Neural cell (in vitro differentiated cells): Measurements from ENCODE around the gene GALNT13. TPM values are rescaled to one million over a fixed set of nuclear protein-coding genes. Genes with fewer than 3 reads are reported as not detected.

ENCODE experiments used
- H2AFZ ChIP-seq: fragments of 200-600, 300-800 bp; sonication (generic), shearing (Covaris generic); 2 replicates; pipeline ENCODE4 v1.6.0; 2014; ENCODE audit warnings: low read depth, mild to moderate bottlenecking, antibody characterized with exemption, low read length, moderate library complexity
- H3F3A ChIP-seq: fragments of 200-600 bp; shearing (Covaris generic); 2 replicates; pipeline ENCODE4 v1.6.1; 2016; ENCODE audit warnings: mild to moderate bottlenecking, moderate library complexity, mixed read lengths, antibody characterized with exemption, low read length; ENCODE audit not compliant: insufficient read depth, poor library complexity, severe bottlenecking
- H3K27ac ChIP-seq: fragments of 200-600, 300-800 bp; sonication (generic), shearing (Covaris generic); 2 replicates; pipeline ENCODE4 v1.5.1; 2014; ENCODE audit warnings: mild to moderate bottlenecking, low read length, moderate library complexity
- H3K27me3 ChIP-seq: fragments of 300-800, 200-600 bp; sonication (generic), shearing (Covaris generic); 2 replicates; pipeline ENCODE4 v1.6.0; 2014; ENCODE audit warnings: mild to moderate bottlenecking, low read depth, low read length, moderate library complexity; ENCODE audit not compliant: insufficient read depth
- H3K36me3 ChIP-seq: fragments of 300-800, 200-600 bp; sonication (generic), shearing (Covaris generic); 2 replicates; pipeline ENCODE4 v1.5.1; 2014; ENCODE audit warnings: mild to moderate bottlenecking, antibody characterized with exemption, low read length, moderate library complexity; ENCODE audit not compliant: insufficient read depth
- H3K4me2 ChIP-seq: fragments of 300-800, 200-600 bp; sonication (generic), shearing (Covaris generic); 2 replicates; pipeline ENCODE4 v1.6.0; 2014; ENCODE audit warnings: mild to moderate bottlenecking, low read length
- H3K4me3 ChIP-seq: fragments of 300-800, 200-600 bp; sonication (generic), shearing (Covaris generic); 2 replicates; pipeline ENCODE4 v1.5.1; 2014; ENCODE audit warnings: mild to moderate bottlenecking, low read length, moderate library complexity
- H3K79me2 ChIP-seq: fragments of 200-600 bp; shearing (Covaris generic); replicated peaks from 2 replicates; pipeline ENCODE4 v1.6.0; 2014; ENCODE audit warnings: mild to moderate bottlenecking, low read length, moderate library complexity; ENCODE audit not compliant: insufficient read depth
- H3K9ac ChIP-seq: fragments of 300-800, 200-600 bp; sonication (generic), shearing (Covaris generic); 2 replicates; pipeline ENCODE4 v1.6.1; 2016; ENCODE audit warnings: mild to moderate bottlenecking, low read length, mixed read lengths
- H3K9me2 ChIP-seq: fragments of 200-600 bp; shearing (Covaris generic); 2 replicates; pipeline ENCODE4 v1.6.1; 2016; ENCODE audit warnings: mild to moderate bottlenecking, low read length, mixed read lengths; ENCODE audit not compliant: insufficient read depth
- H3K9me3 ChIP-seq: fragments of 200-600, 300-800 bp; sonication (generic), shearing (Covaris generic); 2 replicates; pipeline ENCODE4 v1.6.1; 2016; ENCODE audit warnings: mild to moderate bottlenecking, mixed run types, low read length, moderate library complexity, mixed read lengths
- H4K20me1 ChIP-seq: fragments of 200-600 bp; shearing (Covaris generic); 2 replicates; pipeline ENCODE4 v1.6.1; 2016; ENCODE audit warnings: mild to moderate bottlenecking, mixed run types; ENCODE audit not compliant: insufficient read depth
- CTCF ChIP-seq: fragments of 450-650 bp; IDR thresholded peaks from 2 replicates; pipeline ENCODE4 v1.5.1; 2014; ENCODE audit warnings: antibody characterized with exemption, mild to moderate bottlenecking, moderate library complexity; ENCODE audit not compliant: poor library complexity, severe bottlenecking
- EP300 ChIP-seq: fragments of 450-650 bp; conservative IDR thresholded peaks from 2 replicates; pipeline ENCODE4 v1.6.1; 2014; ENCODE audit warnings: antibody characterized with exemption, mild to moderate bottlenecking, moderate library complexity; ENCODE audit not compliant: poor library complexity, severe bottlenecking
- EZH2 ChIP-seq: fragments of 200-600, 300-800 bp; shearing (Covaris generic), sonication (generic); IDR thresholded peaks from 2 replicates; pipeline ENCODE4 v1.6.1; 2014; ENCODE audit warnings: antibody characterized with exemption, low read length, borderline replicate concordance, mild to moderate bottlenecking; ENCODE audit not compliant: insufficient read depth, poor library complexity, severe bottlenecking
- MXI1 ChIP-seq: fragments of 450-650 bp; conservative IDR thresholded peaks from 2 replicates; pipeline ENCODE4 v1.6.1; 2014; ENCODE audit warnings: antibody characterized with exemption, mild to moderate bottlenecking; ENCODE audit not compliant: poor library complexity, severe bottlenecking
- POLR2AphosphoS5 ChIP-seq: IDR thresholded peaks from 2 replicates; pipeline ENCODE4 v1.6.1; 2012
- RAD21 ChIP-seq: fragments of 450-650 bp; conservative IDR thresholded peaks from 2 replicates; pipeline ENCODE4 v1.6.1; 2014; ENCODE audit warnings: antibody characterized with exemption, mild to moderate bottlenecking, moderate library complexity
- REST ChIP-seq: IDR thresholded peaks from 2 replicates; pipeline ENCODE4 v1.6.1; 2012; ENCODE audit warnings: borderline replicate concordance
- SMC3 ChIP-seq: fragments of 450-650 bp; conservative IDR thresholded peaks from 2 replicates; pipeline ENCODE4 v1.6.1; 2014; ENCODE audit warnings: antibody characterized with exemption, mild to moderate bottlenecking, moderate library complexity; ENCODE audit not compliant: poor library complexity
- TAF1 ChIP-seq: IDR thresholded peaks from 2 replicates; pipeline ENCODE4 v1.6.1; 2012; ENCODE audit warnings: low read depth
- polyA plus RNA-seq: library from polyadenylated mRNA; depleted of rRNA; stranded (reverse); fragments of >200 nt; gene quantifications from 2 replicates; pipeline ENCODE4 v1.2.3, GENCODE V29; 2014

The GALNT13 gene
- polyA plus RNA-seq, 1 donor from 2014 or later = 12.4 TPM

- Histone ChIP-seq H3K79me2 (no peaks in the 10 kb centered on the region), H3K4me3 (no peak overlapping the region), H3K9me3 (no peaks in the 10 kb centered on the region), H4K20me1 (no peaks in the 10 kb centered on the region), H2AFZ (no peak overlapping the region), H3F3A (no peaks in the 10 kb centered on the region), H3K4me2 (no peak overlapping the region), H3K27ac (no peak overlapping the region), H3K9me2 (no peaks in the 10 kb centered on the region), H3K36me3 (no peaks in the 10 kb centered on the region), H3K27me3 (no peaks in the 10 kb centered on the region), H3K9ac (no peak overlapping the region)
- TF ChIP-seq EP300 = no peak
- TF ChIP-seq SMC3 = no peak
- no peak for TF ChIP-seq POLR2AphosphoS5
- TF ChIP-seq MXI1 = no peak
- TF ChIP-seq EZH2 = no peak
- TF ChIP-seq TAF1 = no peak
- no peak for TF ChIP-seq RAD21
- no peak for TF ChIP-seq CTCF
- no peak for TF ChIP-seq REST
Observed at GRCh38 chr2:154324601-154325000, 452.9 kb downstream of the GALNT13 start.

DNA sequence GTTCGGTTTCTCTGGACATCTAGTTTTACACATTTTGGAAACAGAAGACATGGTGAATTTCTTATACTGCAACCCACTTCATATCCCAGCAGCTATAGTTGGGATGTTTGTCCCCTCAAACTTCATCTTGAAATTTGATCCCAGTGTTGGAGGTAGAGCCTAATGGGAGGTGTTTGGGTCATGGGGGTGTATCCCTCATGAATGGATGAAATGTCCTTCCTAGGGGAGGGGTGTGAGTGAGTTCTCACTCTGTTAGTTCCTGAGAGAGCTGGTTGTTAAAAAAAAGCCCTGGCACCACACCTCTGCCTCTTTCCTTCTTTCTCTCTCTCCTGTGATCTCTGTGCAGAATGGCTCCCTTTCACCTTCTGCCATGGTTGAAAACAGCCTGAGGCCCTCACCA lies 457.8 kb downstream of the GALNT13 start:
- H3K27me3 ChIP-seq = no peaks in the 10 kb centered on the region
- no peaks in the 10 kb centered on the region for H3K36me3 ChIP-seq
- H3K9me2 ChIP-seq = no peaks in the 10 kb centered on the region
- TF ChIP-seq MXI1 = no peak
- TF ChIP-seq TAF1 = no peak
- TF ChIP-seq REST = no peak
- no peak for TF ChIP-seq EP300
- TF ChIP-seq CTCF = no peak
- no peak for TF ChIP-seq POLR2AphosphoS5
- TF ChIP-seq EZH2 = no peak
- no peak for TF ChIP-seq RAD21
- no peak for TF ChIP-seq SMC3
- no peaks in the 10 kb centered on the region for H3K79me2 ChIP-seq
- no peak overlapping the region for H3K9ac ChIP-seq
- H3K4me2 ChIP-seq = no peak overlapping the region
- no peak overlapping the region for H2AFZ ChIP-seq
- H3K4me3 ChIP-seq = no peak overlapping the region
- no peaks in the 10 kb centered on the region for H4K20me1 ChIP-seq
- no peaks in the 10 kb centered on the region for H3K9me3 ChIP-seq
- no peak overlapping the region for H3K27ac ChIP-seq
- no peaks in the 10 kb centered on the region for H3F3A ChIP-seq
